ENCODE results near the gene MTRR.

GRCh38 chr5:7881091-7881490 is 12.1 kb downstream of the MTRR start:
- TF ChIP-seq POLR2A (IDR thresholded peaks at IDR 0.05; ENCODE audit: low read depth, low read length) (no peak), POLR2AphosphoS5 (IDR thresholded peaks at IDR 0.05; ENCODE audit: low read depth, low read length) (no peak)
